Calu3 (cell line): Measurements from ENCODE around the gene SKOR2. TPM values are rescaled to one million over a fixed set of nuclear protein-coding genes. Genes with fewer than 3 reads are reported as not detected.

ENCODE experiments used
- BruUV-seq: library from RNA; stranded (reverse); fragments of 400-500 nt; replicated peaks from 2 replicates; lab custom pipeline; 2021; lab: Mats Ljungman, UMichigan
- CTCF ChIA-PET: fragments of 300-600 bp; sonication (Branson Sonifier 250); formaldehyde crosslinking; loops from one replicate; lab custom pipeline; 2022; ENCODE audit warnings: antibody characterized with exemption; lab: Charles Lee
- DNase-seq: peaks from one replicate; pipeline ENCODE4 v3.0.0; 2022
- H3K27ac Mint-ChIP-seq: one replicate; pipeline ENCODE4 v1.8.0; 2022; ENCODE audit warnings: mixed read lengths; ENCODE audit not compliant: unreplicated experiment
- H3K27me3 Mint-ChIP-seq: one replicate; pipeline ENCODE4 v1.8.0; 2022; ENCODE audit warnings: mixed read lengths; ENCODE audit not compliant: unreplicated experiment
- H3K36me3 Mint-ChIP-seq: one replicate; pipeline ENCODE4 v1.8.0; 2022; ENCODE audit warnings: mild to moderate bottlenecking, moderate library complexity, mixed read lengths; ENCODE audit not compliant: insufficient read depth, unreplicated experiment
- H3K4me1 Mint-ChIP-seq: one replicate; pipeline ENCODE4 v1.8.0; 2022; ENCODE audit warnings: mild to moderate bottlenecking, low read depth, mixed read lengths; ENCODE audit not compliant: unreplicated experiment
- H3K4me3 Mint-ChIP-seq: one replicate; pipeline ENCODE4 v1.8.0; 2022; ENCODE audit warnings: mild to moderate bottlenecking, low read depth, moderate library complexity, mixed read lengths; ENCODE audit not compliant: unreplicated experiment
- H3K9me3 Mint-ChIP-seq: one replicate; pipeline ENCODE4 v1.8.0; 2022; ENCODE audit warnings: low read depth, mixed read lengths; ENCODE audit not compliant: unreplicated experiment
- CTCF ChIP-seq: fragments of 200-600 bp; IDR thresholded peaks from one replicate; pipeline ENCODE4 v1.8.0; 2022; ENCODE audit warnings: antibody characterized with exemption; ENCODE audit not compliant: unreplicated experiment
- intact Hi-C: fragments of 100-400 bp; cut with micrococcal nuclease; formaldehyde crosslinking; loops from one replicate; pipeline ENCODE4 v1.10.0; 2022; ENCODE audit not compliant: unreplicated experiment
- total RNA-seq: library from RNA; stranded (reverse); gene quantifications from 2 replicates; pipeline ENCODE4 v1.2.3, GENCODE V29; 2022

The SKOR2 gene
- total RNA-seq, 1 experiment from 2014 or later: not detected

DNA sequence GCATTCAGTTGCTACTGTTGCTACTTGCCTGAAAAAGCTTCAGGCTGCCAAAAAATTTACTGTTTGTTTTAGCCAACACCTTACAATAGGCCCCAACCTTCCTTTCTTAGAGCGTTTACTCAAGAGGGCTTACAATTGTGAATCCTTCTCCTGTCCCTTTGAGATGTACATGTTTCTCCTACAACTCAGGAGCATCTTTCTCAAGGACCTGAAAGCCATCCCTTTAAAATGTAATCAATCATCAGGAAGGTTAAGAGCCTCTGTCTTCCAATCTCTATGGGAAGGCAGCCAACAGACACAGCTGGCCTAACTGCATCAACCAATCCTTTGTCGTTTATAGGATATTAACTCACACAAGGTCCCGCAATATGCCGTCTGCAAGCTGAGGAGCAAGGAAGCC lies 71.9 kb downstream of the SKOR2 start:
- Mint-ChIP-seq H3K9me3 (peaks cover 3% of the 10 kb centered on the region), H3K4me1 (no peaks in the 10 kb centered on the region), H3K36me3 (peaks cover 5% of the 10 kb centered on the region), H3K27ac (no peak overlapping the region), H3K27me3 (peaks cover 23% of the 10 kb centered on the region), H3K4me3 (no peak overlapping the region)
- no TSS peak for BruUV-seq
- CTCF ChIA-PET: no interaction called here
- TF ChIP-seq CTCF: no peak
- DNase-seq: no peak
- intact Hi-C loops: no loop called here

- H3K27me3 Mint-ChIP-seq: peaks cover 4% of the 10 kb centered on the region
- H3K4me3 Mint-ChIP-seq: no peak within 1 kb of the TSS
- DNase-seq: peak; percentile 95
- intact Hi-C loops: loop anchor here (2.0 kb wide), 1 partner anchor 27 kb away; no protein-coding TSS in a partner anchor
- H3K36me3 Mint-ChIP-seq: peaks cover 5% of the 10 kb centered on the region
- H3K4me1 Mint-ChIP-seq: no peaks in the 10 kb centered on the region
- no peak within 1 kb of the TSS for H3K27ac Mint-ChIP-seq
- no peaks in the 10 kb centered on the region for H3K9me3 Mint-ChIP-seq
- TF ChIP-seq CTCF: no peak
- CTCF ChIA-PET: no interaction called here
- no TSS peak for BruUV-seq
Observed at GRCh38 chr18:47175898-47176575, 75.4 kb downstream of the SKOR2 start, which contains the start of gene IER3IP1. IER3IP1 (minus strand) TSS chr18:47176364; CDS start chr18:47176277, 87 bp downstream.

- CTCF ChIA-PET: interaction anchor here (1.6 kb wide), 1 partner anchor 29 kb away, joined by 5 read pairs; no protein-coding TSS in a partner anchor
- Mint-ChIP-seq H3K4me1 (no peaks in the 10 kb centered on the region), H3K4me3 (no peak overlapping the region), H3K36me3 (peaks cover 5% of the 10 kb centered on the region), H3K27ac (no peak overlapping the region), H3K27me3 (no peaks in the 10 kb centered on the region), H3K9me3 (no peaks in the 10 kb centered on the region)
- intact Hi-C loops: loop anchor here (2.0 kb wide), 1 partner anchor 27 kb away; no protein-coding TSS in a partner anchor
- DNase-seq: peak; percentile 29
- BruUV-seq: no TSS peak
- TF ChIP-seq CTCF: no peak
Observed at GRCh38 chr18:47175283-47175897, 76.1 kb downstream of the SKOR2 start.

- H3K9me3 Mint-ChIP-seq: no peaks in the 10 kb centered on the region
- no peaks in the 10 kb centered on the region for H3K4me1 Mint-ChIP-seq
- H3K4me3 Mint-ChIP-seq: no peak overlapping the region
- intact Hi-C loops: loop anchor here (2.0 kb wide), 1 partner anchor 26 kb away; no protein-coding TSS in a partner anchor
- no peak for TF ChIP-seq CTCF
- peak; percentile 16 for DNase-seq
- no peaks in the 10 kb centered on the region for H3K27me3 Mint-ChIP-seq
- H3K27ac Mint-ChIP-seq: no peak overlapping the region
- no TSS peak for BruUV-seq
- CTCF ChIA-PET: interaction anchor here (0.6 to 1.6 kb wide), 3 partner anchors 30 to 524 kb away, joined by 3 to 5 read pairs (median 3); no protein-coding TSS in a partner anchor
- H3K36me3 Mint-ChIP-seq: peaks cover 5% of the 10 kb centered on the region
Observed at GRCh38 chr18:47174545-47175116, 76.8 kb downstream of the SKOR2 start.
